HL-60 (cell line): ENCODE measurements around the gene SUZ12.

Experiments used
- DNase-seq, 2 experiments: peaks; one replicate each; pipeline ENCODE4 v3.0.0-alpha.2; 2010 to 2020; ENCODE audit warnings: low read depth in 1 of 2, low spot score in 1 of 2
- H3K27ac ChIP-seq: fragments of 250-450 bp; sonication (Bioruptor Pico); replicated peaks from 2 replicates; pipeline ENCODE4 v1.5.1; 2020; ENCODE audit warnings: mild to moderate bottlenecking, moderate library complexity
- H3K27me3 ChIP-seq: fragments of 250-450 bp; sonication (Bioruptor Pico); 2 replicates; pipeline ENCODE4 v1.5.1; 2021; ENCODE audit warnings: mild to moderate bottlenecking, moderate library complexity; ENCODE audit not compliant: insufficient read depth, poor library complexity, severe bottlenecking
- H3K4me3 ChIP-seq: replicated peaks from 2 replicates; pipeline ENCODE4 v1.5.1; 2011; ENCODE audit warnings: mild to moderate bottlenecking, control low read depth, low read length; ENCODE audit not compliant: insufficient read depth
- GABPA ChIP-seq: IDR thresholded peaks from 2 replicates; pipeline ENCODE4 v1.6.1; 2012; ENCODE audit warnings: low read depth
- POLR2AphosphoS5 ChIP-seq: IDR thresholded peaks from 2 replicates; pipeline ENCODE4 v1.6.1; 2012; ENCODE audit warnings: low read depth
- SPI1 ChIP-seq: IDR thresholded peaks from 2 replicates; pipeline ENCODE4 v1.6.1; 2012; ENCODE audit warnings: low read depth, mild to moderate bottlenecking, borderline replicate concordance
- TF ChIP-seq, protein P1 (sequence below): IDR thresholded peaks from one replicate; pipeline ENCODE4 v1.5.1; 2011; ENCODE audit warnings: low read length, control low read depth, inconsistent platforms; ENCODE audit not compliant: insufficient read depth
- TF ChIP-seq, protein P2 (sequence below): IDR thresholded peaks from 2 replicates; pipeline ENCODE4 v1.6.1; 2012; ENCODE audit warnings: low read depth; ENCODE audit not compliant: insufficient replicate concordance

The SUZ12 gene

GRCh38 chr17:32007463-32008298 is 70.9 kb downstream of the SUZ12 start:
- TF ChIP-seq, protein P1, sequence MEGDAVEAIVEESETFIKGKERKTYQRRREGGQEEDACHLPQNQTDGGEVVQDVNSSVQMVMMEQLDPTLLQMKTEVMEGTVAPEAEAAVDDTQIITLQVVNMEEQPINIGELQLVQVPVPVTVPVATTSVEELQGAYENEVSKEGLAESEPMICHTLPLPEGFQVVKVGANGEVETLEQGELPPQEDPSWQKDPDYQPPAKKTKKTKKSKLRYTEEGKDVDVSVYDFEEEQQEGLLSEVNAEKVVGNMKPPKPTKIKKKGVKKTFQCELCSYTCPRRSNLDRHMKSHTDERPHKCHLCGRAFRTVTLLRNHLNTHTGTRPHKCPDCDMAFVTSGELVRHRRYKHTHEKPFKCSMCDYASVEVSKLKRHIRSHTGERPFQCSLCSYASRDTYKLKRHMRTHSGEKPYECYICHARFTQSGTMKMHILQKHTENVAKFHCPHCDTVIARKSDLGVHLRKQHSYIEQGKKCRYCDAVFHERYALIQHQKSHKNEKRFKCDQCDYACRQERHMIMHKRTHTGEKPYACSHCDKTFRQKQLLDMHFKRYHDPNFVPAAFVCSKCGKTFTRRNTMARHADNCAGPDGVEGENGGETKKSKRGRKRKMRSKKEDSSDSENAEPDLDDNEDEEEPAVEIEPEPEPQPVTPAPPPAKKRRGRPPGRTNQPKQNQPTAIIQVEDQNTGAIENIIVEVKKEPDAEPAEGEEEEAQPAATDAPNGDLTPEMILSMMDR = no peak
- no peak for TF ChIP-seq SPI1
- TF ChIP-seq GABPA = no peak
- TF ChIP-seq, protein P2, sequence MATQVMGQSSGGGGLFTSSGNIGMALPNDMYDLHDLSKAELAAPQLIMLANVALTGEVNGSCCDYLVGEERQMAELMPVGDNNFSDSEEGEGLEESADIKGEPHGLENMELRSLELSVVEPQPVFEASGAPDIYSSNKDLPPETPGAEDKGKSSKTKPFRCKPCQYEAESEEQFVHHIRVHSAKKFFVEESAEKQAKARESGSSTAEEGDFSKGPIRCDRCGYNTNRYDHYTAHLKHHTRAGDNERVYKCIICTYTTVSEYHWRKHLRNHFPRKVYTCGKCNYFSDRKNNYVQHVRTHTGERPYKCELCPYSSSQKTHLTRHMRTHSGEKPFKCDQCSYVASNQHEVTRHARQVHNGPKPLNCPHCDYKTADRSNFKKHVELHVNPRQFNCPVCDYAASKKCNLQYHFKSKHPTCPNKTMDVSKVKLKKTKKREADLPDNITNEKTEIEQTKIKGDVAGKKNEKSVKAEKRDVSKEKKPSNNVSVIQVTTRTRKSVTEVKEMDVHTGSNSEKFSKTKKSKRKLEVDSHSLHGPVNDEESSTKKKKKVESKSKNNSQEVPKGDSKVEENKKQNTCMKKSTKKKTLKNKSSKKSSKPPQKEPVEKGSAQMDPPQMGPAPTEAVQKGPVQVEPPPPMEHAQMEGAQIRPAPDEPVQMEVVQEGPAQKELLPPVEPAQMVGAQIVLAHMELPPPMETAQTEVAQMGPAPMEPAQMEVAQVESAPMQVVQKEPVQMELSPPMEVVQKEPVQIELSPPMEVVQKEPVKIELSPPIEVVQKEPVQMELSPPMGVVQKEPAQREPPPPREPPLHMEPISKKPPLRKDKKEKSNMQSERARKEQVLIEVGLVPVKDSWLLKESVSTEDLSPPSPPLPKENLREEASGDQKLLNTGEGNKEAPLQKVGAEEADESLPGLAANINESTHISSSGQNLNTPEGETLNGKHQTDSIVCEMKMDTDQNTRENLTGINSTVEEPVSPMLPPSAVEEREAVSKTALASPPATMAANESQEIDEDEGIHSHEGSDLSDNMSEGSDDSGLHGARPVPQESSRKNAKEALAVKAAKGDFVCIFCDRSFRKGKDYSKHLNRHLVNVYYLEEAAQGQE = no peak
- no peak; the same call in 1 of the 2 replicates for TF ChIP-seq POLR2AphosphoS5
- Histone ChIP-seq H3K27me3 (no peaks in the 10 kb centered on the region), H3K4me3 (peak overlapping the region; percentile 93), H3K27ac (peak overlapping the region; percentile 73)
- peak; percentile 30 to 39 for DNase-seq

DNA sequence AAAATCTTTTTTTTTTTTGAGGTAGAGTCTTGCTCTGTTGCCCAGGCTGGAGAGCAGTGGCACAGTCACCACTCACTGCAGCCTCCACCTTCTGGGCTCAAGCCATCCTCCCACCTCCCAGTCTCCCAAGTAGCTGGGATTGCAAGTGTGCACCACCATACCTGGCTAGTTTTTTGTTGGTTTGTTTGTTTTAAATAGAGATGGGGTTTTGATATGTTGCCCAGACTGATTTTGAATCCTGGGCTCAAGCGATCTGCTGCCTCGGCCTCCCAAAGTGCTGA is 72.4 kb downstream of the SUZ12 start:
- Histone ChIP-seq H3K4me3 (peak overlapping the region; percentile 93), H3K27ac (no peak overlapping the region), H3K27me3 (no peaks in the 10 kb centered on the region)
- DNase-seq = no peak
- TF ChIP-seq POLR2AphosphoS5 (no peak), GABPA (no peak), SPI1 (no peak)
- TF ChIP-seq, protein P2 = no peak
- TF ChIP-seq, protein P1 = no peak

GRCh38 chr17:32010114-32010513 is 73.3 kb downstream of the SUZ12 start:
- TF ChIP-seq GABPA = no peak
- TF ChIP-seq POLR2AphosphoS5 = no peak
- TF ChIP-seq, protein P2 = no peak
- TF ChIP-seq, protein P1 = no peak
- TF ChIP-seq SPI1 = no peak

More at GRCh38 chr17:32010114-32010513, 73.3 kb downstream of the SUZ12 start:
- Histone ChIP-seq H3K27ac (no peak overlapping the region), H3K27me3 (no peaks in the 10 kb centered on the region), H3K4me3 (no peak overlapping the region)
- no peak for DNase-seq
